ENCODE measurements around the gene RSRC2.
"Not testable (repeated sequence)": the region's sequence is repeated elsewhere in the genome, so short reads cannot be mapped to it uniquely, and the experiment has no call there.

RSRC2 gene

DNA sequence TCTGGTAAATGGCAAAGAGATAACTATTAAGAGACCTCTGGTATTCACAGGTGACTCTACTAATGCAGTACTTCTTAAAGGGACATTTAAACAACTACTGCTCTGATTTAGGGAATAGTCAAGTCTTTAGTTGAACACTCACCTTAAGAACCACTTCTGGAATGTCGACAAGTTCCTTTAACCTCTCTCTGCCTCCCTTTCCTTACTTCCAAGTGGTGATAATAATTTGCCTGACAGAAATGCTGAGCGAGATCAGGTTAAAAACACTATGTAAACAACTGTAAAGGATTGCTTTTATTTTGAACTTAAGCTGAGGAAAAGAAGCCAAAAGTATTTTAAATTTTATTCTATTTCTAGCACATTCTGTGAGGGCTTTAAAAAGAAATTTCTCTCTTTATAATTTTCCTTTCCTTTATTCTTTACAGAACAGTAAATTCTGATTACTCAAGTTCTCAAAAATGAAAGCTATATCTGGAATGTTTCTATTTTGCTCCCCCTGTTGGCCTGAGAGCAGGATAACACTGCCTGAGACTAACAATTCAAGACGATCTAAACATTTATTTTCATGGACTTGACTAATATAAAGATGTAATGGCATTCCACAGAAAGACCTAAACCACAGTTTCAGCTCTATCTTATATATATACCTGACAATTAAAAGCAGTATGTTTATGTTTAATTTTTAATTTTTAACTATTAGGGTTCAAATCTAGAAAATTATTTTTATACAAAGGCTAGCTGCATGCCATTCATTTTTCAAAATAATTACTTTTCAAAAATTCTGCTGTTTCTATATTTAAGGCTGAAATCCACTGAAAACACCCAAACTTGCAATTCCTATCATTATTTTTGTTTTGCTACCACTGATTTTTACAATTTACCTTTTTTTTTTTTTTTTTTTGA, 55.2 kb downstream of the RSRC2 start:
- H3K4me3 ChIP-seq (ENCODE audit: low read depth in 1 of 2, low read length in 2 of 2), result no peak overlapping the region
- peak overlapping the region in 1 of 2 donors; percentile 18 for H3K9ac ChIP-seq (ENCODE audit: low read depth in 1 of 2, low read length in 2 of 2)
- H3K4me1 ChIP-seq (ENCODE audit: control insufficient read depth in 1 of 2, insufficient read depth in 2 of 2, low read length in 2 of 2), result peaks cover 0 to 5% of the 10 kb centered on the region in 2 donors

GRCh38 chr12:122470576-122470975, 56.2 kb downstream of the RSRC2 start:
- not testable (repeated sequence) for H3K4me3 ChIP-seq (ENCODE audit: low read depth in 1 of 2, low read length in 2 of 2); H3K27ac ChIP-seq (ENCODE audit: low read depth, low read length); H3K9me3 ChIP-seq (ENCODE audit: control insufficient read depth in 1 of 2, low read length in 2 of 2); H3K9ac ChIP-seq (ENCODE audit: low read depth in 1 of 2, low read length in 2 of 2); H3K27me3 ChIP-seq (ENCODE audit: control insufficient read depth in 1 of 2, insufficient read depth in 2 of 2, low read length in 2 of 2); H3K4me1 ChIP-seq (ENCODE audit: control insufficient read depth in 1 of 2, insufficient read depth in 2 of 2, low read length in 2 of 2)
- H3K36me3 ChIP-seq (ENCODE audit: control insufficient read depth in 1 of 2, insufficient read depth in 2 of 2, low read length in 2 of 2), result peaks cover 11 to 30% of the 10 kb centered on the region in 2 donors

More for the DNA sequence above, 55.2 kb downstream of the RSRC2 start:
- Histone ChIP-seq H3K36me3 (ENCODE audit: control insufficient read depth in 1 of 2, insufficient read depth in 2 of 2, low read length in 2 of 2) (peaks cover 19 to 40% of the 10 kb centered on the region in 2 donors), H3K27ac (ENCODE audit: low read depth, low read length) (no peak overlapping the region), H3K9me3 (ENCODE audit: control insufficient read depth in 1 of 2, low read length in 2 of 2) (no peaks in the 10 kb centered on the region), H3K27me3 (ENCODE audit: control insufficient read depth in 1 of 2, insufficient read depth in 2 of 2, low read length in 2 of 2) (no peaks in the 10 kb centered on the region)

DNA sequence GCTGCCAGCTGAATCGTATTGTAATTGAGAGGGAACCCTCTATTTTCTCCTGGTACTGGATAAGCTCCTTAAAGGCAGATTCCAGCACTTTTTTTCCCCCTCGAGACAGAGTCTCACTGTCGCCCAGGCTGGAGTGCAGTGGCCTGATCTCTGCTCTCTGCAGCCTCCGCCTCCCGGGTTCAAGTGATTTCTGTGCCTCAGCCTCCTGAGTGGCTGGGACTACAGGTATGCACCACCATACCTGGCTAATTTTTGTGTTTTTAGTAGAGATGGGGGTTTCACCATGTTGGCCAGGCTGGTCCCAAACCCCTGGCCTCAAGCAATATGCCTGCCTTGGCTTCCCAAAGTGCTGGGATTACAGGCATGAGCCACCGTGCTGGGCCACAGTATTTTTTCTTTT, 56.9 kb downstream of the RSRC2 start:
- not testable (repeated sequence) for H3K4me1 ChIP-seq (ENCODE audit: control insufficient read depth in 1 of 2, insufficient read depth in 2 of 2, low read length in 2 of 2); H3K9me3 ChIP-seq (ENCODE audit: control insufficient read depth in 1 of 2, low read length in 2 of 2); H3K27ac ChIP-seq (ENCODE audit: low read depth, low read length); H3K9ac ChIP-seq (ENCODE audit: low read depth in 1 of 2, low read length in 2 of 2); H3K27me3 ChIP-seq (ENCODE audit: control insufficient read depth in 1 of 2, insufficient read depth in 2 of 2, low read length in 2 of 2); H3K4me3 ChIP-seq (ENCODE audit: low read depth in 1 of 2, low read length in 2 of 2)
- peaks cover 9 to 23% of the 10 kb centered on the region in 2 donors for H3K36me3 ChIP-seq (ENCODE audit: control insufficient read depth in 1 of 2, insufficient read depth in 2 of 2, low read length in 2 of 2)

GRCh38 chr12:122467983-122468382, 58.8 kb downstream of the RSRC2 start:
- H3K4me1 ChIP-seq (ENCODE audit: control insufficient read depth in 1 of 2, insufficient read depth in 2 of 2, low read length in 2 of 2), result peaks cover 0 to 5% of the 10 kb centered on the region in 2 donors
- H3K9me3 ChIP-seq (ENCODE audit: control insufficient read depth in 1 of 2, low read length in 2 of 2), result no peaks in the 10 kb centered on the region
- no peak overlapping the region for H3K27ac ChIP-seq (ENCODE audit: low read depth, low read length)
- H3K4me3 ChIP-seq (ENCODE audit: low read depth in 1 of 2, low read length in 2 of 2), result no peak overlapping the region
- no peaks in the 10 kb centered on the region for H3K27me3 ChIP-seq (ENCODE audit: control insufficient read depth in 1 of 2, insufficient read depth in 2 of 2, low read length in 2 of 2)
- H3K36me3 ChIP-seq (ENCODE audit: control insufficient read depth in 1 of 2, insufficient read depth in 2 of 2, low read length in 2 of 2), result peaks cover 0 to 5% of the 10 kb centered on the region in 2 donors
- no peak overlapping the region for H3K9ac ChIP-seq (ENCODE audit: low read depth in 1 of 2, low read length in 2 of 2)

GRCh38 chr12:122464317-122465042, 62.3 kb downstream of the RSRC2 start:
- H3K9me3 ChIP-seq (ENCODE audit: control insufficient read depth in 1 of 2, low read length in 2 of 2); H3K36me3 ChIP-seq (ENCODE audit: control insufficient read depth in 1 of 2, insufficient read depth in 2 of 2, low read length in 2 of 2); H3K27me3 ChIP-seq (ENCODE audit: control insufficient read depth in 1 of 2, insufficient read depth in 2 of 2, low read length in 2 of 2); H3K4me3 ChIP-seq (ENCODE audit: low read depth in 1 of 2, low read length in 2 of 2); H3K9ac ChIP-seq (ENCODE audit: low read depth in 1 of 2, low read length in 2 of 2); H3K27ac ChIP-seq (ENCODE audit: low read depth, low read length); H3K4me1 ChIP-seq (ENCODE audit: control insufficient read depth in 1 of 2, insufficient read depth in 2 of 2, low read length in 2 of 2): not testable (repeated sequence)

- H3K36me3 ChIP-seq (ENCODE audit: control insufficient read depth in 1 of 2, insufficient read depth in 2 of 2, low read length in 2 of 2), result no peaks in the 10 kb centered on the region
- H3K9ac ChIP-seq (ENCODE audit: low read depth in 1 of 2, low read length in 2 of 2), result no peak overlapping the region
- H3K27ac ChIP-seq (ENCODE audit: low read depth, low read length), result no peak overlapping the region
- no peaks in the 10 kb centered on the region for H3K27me3 ChIP-seq (ENCODE audit: control insufficient read depth in 1 of 2, insufficient read depth in 2 of 2, low read length in 2 of 2)
- peaks cover 4 to 5% of the 10 kb centered on the region in 2 donors for H3K4me1 ChIP-seq (ENCODE audit: control insufficient read depth in 1 of 2, insufficient read depth in 2 of 2, low read length in 2 of 2)
- no peak overlapping the region for H3K4me3 ChIP-seq (ENCODE audit: low read depth in 1 of 2, low read length in 2 of 2)
- H3K9me3 ChIP-seq (ENCODE audit: control insufficient read depth in 1 of 2, low read length in 2 of 2), result no peaks in the 10 kb centered on the region
Observed at GRCh38 chr12:122460641-122461040, 66.1 kb downstream of the RSRC2 start.

- peaks cover 4 to 5% of the 10 kb centered on the region in 2 donors for H3K4me1 ChIP-seq (ENCODE audit: control insufficient read depth in 1 of 2, insufficient read depth in 2 of 2, low read length in 2 of 2)
- no peaks in the 10 kb centered on the region for H3K27me3 ChIP-seq (ENCODE audit: control insufficient read depth in 1 of 2, insufficient read depth in 2 of 2, low read length in 2 of 2)
- H3K27ac ChIP-seq (ENCODE audit: low read depth, low read length), result no peak overlapping the region
- H3K9ac ChIP-seq (ENCODE audit: low read depth in 1 of 2, low read length in 2 of 2), result no peak overlapping the region
- no peaks in the 10 kb centered on the region for H3K36me3 ChIP-seq (ENCODE audit: control insufficient read depth in 1 of 2, insufficient read depth in 2 of 2, low read length in 2 of 2)
- no peak overlapping the region for H3K4me3 ChIP-seq (ENCODE audit: low read depth in 1 of 2, low read length in 2 of 2)
- no peaks in the 10 kb centered on the region for H3K9me3 ChIP-seq (ENCODE audit: control insufficient read depth in 1 of 2, low read length in 2 of 2)
Observed at GRCh38 chr12:122460061-122460460, 66.7 kb downstream of the RSRC2 start.

DNA sequence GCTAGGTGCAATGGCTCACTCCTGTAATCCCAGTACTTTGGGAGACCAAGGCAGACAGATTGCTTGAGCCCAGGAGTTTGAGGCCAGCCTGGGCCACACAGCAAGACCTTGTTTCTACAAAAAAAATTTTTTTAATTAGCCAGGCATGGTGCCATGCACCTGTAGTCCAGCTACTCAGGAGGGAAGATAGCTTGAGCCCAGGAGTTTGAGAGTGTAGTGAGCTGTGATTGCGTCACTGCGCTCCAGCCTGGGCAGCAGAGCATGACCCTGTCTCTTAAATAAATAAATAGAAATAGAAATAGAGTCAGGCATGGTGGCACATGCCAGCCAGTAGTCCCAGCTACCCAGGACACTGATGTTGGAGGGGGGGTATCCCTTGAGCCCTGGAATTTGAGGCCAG, 67.5 kb downstream of the RSRC2 start:
- Histone ChIP-seq H3K27ac (ENCODE audit: low read depth, low read length) (no peak overlapping the region), H3K27me3 (ENCODE audit: control insufficient read depth in 1 of 2, insufficient read depth in 2 of 2, low read length in 2 of 2) (no peaks in the 10 kb centered on the region), H3K9ac (ENCODE audit: low read depth in 1 of 2, low read length in 2 of 2) (no peak overlapping the region), H3K36me3 (ENCODE audit: control insufficient read depth in 1 of 2, insufficient read depth in 2 of 2, low read length in 2 of 2) (no peaks in the 10 kb centered on the region), H3K9me3 (ENCODE audit: control insufficient read depth in 1 of 2, low read length in 2 of 2) (no peaks in the 10 kb centered on the region), H3K4me3 (ENCODE audit: low read depth in 1 of 2, low read length in 2 of 2) (no peak overlapping the region), H3K4me1 (ENCODE audit: control insufficient read depth in 1 of 2, insufficient read depth in 2 of 2, low read length in 2 of 2) (peaks cover 4 to 6% of the 10 kb centered on the region in 2 donors)

DNA sequence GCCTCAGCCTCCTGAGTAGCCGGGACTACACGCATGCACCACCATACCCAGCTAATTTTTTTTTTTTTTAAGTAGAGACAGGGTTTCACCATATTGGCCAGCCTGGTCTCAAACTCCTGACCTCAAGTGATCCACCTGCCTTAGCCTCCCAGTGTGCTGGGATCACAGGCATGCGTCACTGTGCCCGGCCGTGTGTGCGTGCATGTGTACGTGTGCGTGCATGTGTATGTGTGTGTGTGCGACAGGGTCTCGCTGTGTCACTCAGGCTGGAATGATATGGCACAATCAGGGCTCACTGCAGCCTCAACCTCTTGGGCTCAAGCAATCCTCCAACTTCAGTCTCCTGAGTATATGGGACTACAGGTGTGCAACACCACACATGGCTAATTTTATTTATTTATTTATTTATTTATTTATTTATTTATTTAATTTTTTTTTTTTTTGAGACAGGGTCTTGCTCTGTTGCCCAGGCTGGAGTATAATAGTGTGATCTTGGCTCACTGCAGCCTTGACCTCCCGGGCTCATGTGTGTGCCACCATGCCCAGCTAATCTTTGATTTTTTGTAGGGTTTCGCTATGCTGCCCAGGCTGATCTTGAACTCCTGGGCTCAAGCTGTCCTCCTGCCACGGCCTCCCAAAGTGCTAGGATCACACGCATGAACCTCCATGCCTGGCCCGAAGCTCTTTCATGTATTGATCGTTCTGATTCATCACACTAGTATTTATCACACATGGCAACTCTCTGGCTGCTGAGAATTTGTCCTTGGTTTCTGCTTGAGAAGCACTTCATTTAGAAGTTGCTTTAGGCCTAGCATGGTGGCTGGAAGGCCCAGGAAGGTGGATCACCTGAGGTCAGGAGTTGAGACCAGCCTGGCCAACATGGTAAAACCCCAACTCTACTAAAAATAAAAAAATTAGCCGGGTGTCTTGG, 68.4 kb downstream of the RSRC2 start:
- Histone ChIP-seq H3K36me3 (ENCODE audit: control insufficient read depth in 1 of 2, insufficient read depth in 2 of 2, low read length in 2 of 2) (no peaks in the 10 kb centered on the region), H3K27ac (ENCODE audit: low read depth, low read length) (no peak overlapping the region), H3K9me3 (ENCODE audit: control insufficient read depth in 1 of 2, low read length in 2 of 2) (no peaks in the 10 kb centered on the region), H3K9ac (ENCODE audit: low read depth in 1 of 2, low read length in 2 of 2) (no peak overlapping the region), H3K4me1 (ENCODE audit: control insufficient read depth in 1 of 2, insufficient read depth in 2 of 2, low read length in 2 of 2) (peaks cover 11 to 14% of the 10 kb centered on the region in 2 donors), H3K27me3 (ENCODE audit: control insufficient read depth in 1 of 2, insufficient read depth in 2 of 2, low read length in 2 of 2) (no peaks in the 10 kb centered on the region), H3K4me3 (ENCODE audit: low read depth in 1 of 2, low read length in 2 of 2) (no peak overlapping the region)
